ENCODE data around the gene RPS6KB2.

- TF ChIP-seq, protein P1, sequence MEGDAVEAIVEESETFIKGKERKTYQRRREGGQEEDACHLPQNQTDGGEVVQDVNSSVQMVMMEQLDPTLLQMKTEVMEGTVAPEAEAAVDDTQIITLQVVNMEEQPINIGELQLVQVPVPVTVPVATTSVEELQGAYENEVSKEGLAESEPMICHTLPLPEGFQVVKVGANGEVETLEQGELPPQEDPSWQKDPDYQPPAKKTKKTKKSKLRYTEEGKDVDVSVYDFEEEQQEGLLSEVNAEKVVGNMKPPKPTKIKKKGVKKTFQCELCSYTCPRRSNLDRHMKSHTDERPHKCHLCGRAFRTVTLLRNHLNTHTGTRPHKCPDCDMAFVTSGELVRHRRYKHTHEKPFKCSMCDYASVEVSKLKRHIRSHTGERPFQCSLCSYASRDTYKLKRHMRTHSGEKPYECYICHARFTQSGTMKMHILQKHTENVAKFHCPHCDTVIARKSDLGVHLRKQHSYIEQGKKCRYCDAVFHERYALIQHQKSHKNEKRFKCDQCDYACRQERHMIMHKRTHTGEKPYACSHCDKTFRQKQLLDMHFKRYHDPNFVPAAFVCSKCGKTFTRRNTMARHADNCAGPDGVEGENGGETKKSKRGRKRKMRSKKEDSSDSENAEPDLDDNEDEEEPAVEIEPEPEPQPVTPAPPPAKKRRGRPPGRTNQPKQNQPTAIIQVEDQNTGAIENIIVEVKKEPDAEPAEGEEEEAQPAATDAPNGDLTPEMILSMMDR (IDR thresholded peaks at IDR 0.05) = no peak
- TF ChIP-seq EP300 (IDR thresholded peaks at IDR 0.05; ENCODE audit: low read depth) = no peak
- no peak for TF ChIP-seq POLR2A (IDR thresholded peaks at IDR 0.05)
- no peak for TF ChIP-seq POLR2AphosphoS5 (IDR thresholded peaks at IDR 0.05)
Measured at GRCh38 chr11:67465189-67465510, 36.9 kb downstream of the RPS6KB2 start.
